ENCODE data around the gene CAMK2A. TPM values are rescaled to one million over a fixed set of nuclear protein-coding genes. Genes with fewer than 3 reads are reported as not detected.
A peak's percentile ranks its signal among the peaks of the same experiment; 100 is the strongest.

CAMK2A gene
- polyA plus RNA-seq, 1 of the 3 experiments (the other 2 are of a cell fraction) = 0.10 TPM

GRCh38 chr5:150265870-150266383 is 23.6 kb downstream of the CAMK2A start:
- Histone ChIP-seq H3K4me3 (ENCODE audit: low read depth in 2 of 2, low read length in 1 of 2) (no peak overlapping the region), H3K27ac (ENCODE audit: low read depth in 2 of 2, low read length in 1 of 2) (no peak overlapping the region), H3K4me2 (no peak overlapping the region), H3F3A (replicated peaks; ENCODE audit: insufficient read depth) (no peaks in the 10 kb centered on the region), H4K20me1 (ENCODE audit: insufficient read depth) (no peaks in the 10 kb centered on the region), H3K4me1 (ENCODE audit: control insufficient read depth in 1 of 2, insufficient read depth in 2 of 2, low read depth in 1 of 2, low read length in 1 of 2) (peaks cover 19 to 34% of the 10 kb centered on the region in 2 experiments; a peak in 3 of 4 replicates), H3K9ac (no peak overlapping the region), H3K9me2 (no peaks in the 10 kb centered on the region), H3K27me3 (ENCODE audit: insufficient read depth) (no peaks in the 10 kb centered on the region), H3K79me2 (ENCODE audit: insufficient read depth) (no peaks in the 10 kb centered on the region), H2AFZ (ENCODE audit: low read depth) (no peak overlapping the region), H3K9me3 (no peaks in the 10 kb centered on the region), H3K36me3 (replicated peaks in 1 of 2; ENCODE audit: control insufficient read depth in 1 of 2, insufficient read depth in 2 of 2, low read length in 1 of 2) (no peaks in the 10 kb centered on the region)
- CTCF ChIA-PET = interaction anchor here (0.6 to 2.1 kb wide), 7 partner anchors 10 to 192 kb away, joined by 3 to 7 read pairs (median 3); no protein-coding TSS in a partner anchor
- WGBS (ENCODE audit: low lambda C conversion rate) = 92% methylated on average over 5 of the region's 6 CpGs
- no peak for DNase-seq
- TF ChIP-seq EZH2phosphoT487 (IDR thresholded peaks at IDR 0.05; ENCODE audit: borderline replicate concordance, low read depth) (no peak), USF2 (IDR thresholded peaks at IDR 0.05; ENCODE audit: borderline replicate concordance, low read depth, low read length) (no peak)
- POLR2A ChIA-PET = no interaction called here

GRCh38 chr5:150264667-150265603 is 24.6 kb downstream of the CAMK2A start:
- Histone ChIP-seq H3K9me2 (no peaks in the 10 kb centered on the region), H3K4me3 (ENCODE audit: low read depth in 2 of 2, low read length in 1 of 2) (no peak overlapping the region), H3K27ac (ENCODE audit: low read depth in 2 of 2, low read length in 1 of 2) (peak overlapping the region in 1 of 2 experiments; percentile 67; a peak in 1 of 4 replicates), H4K20me1 (ENCODE audit: insufficient read depth) (no peaks in the 10 kb centered on the region), H3K36me3 (replicated peaks in 1 of 2; ENCODE audit: control insufficient read depth in 1 of 2, insufficient read depth in 2 of 2, low read length in 1 of 2) (no peaks in the 10 kb centered on the region), H3K79me2 (ENCODE audit: insufficient read depth) (no peaks in the 10 kb centered on the region), H3F3A (replicated peaks; ENCODE audit: insufficient read depth) (no peaks in the 10 kb centered on the region), H3K27me3 (ENCODE audit: insufficient read depth) (no peaks in the 10 kb centered on the region), H3K9me3 (no peaks in the 10 kb centered on the region), H3K4me1 (ENCODE audit: control insufficient read depth in 1 of 2, insufficient read depth in 2 of 2, low read depth in 1 of 2, low read length in 1 of 2) (peaks cover 19 to 32% of the 10 kb centered on the region in 2 experiments; a peak in 3 of 4 replicates), H2AFZ (ENCODE audit: low read depth) (no peak overlapping the region), H3K9ac (no peak overlapping the region; the same call in 1 of the 2 replicates), H3K4me2 (peak overlapping the region; percentile 81; the same call in 1 of the 2 replicates)
- POLR2A ChIA-PET = no interaction called here
- 92% methylated on average over 23 of the region's 23 CpGs for WGBS (ENCODE audit: low lambda C conversion rate)
- CTCF ChIA-PET = interaction anchor here (0.5 to 4.0 kb wide), 4 partner anchors 9 to 191 kb away, joined by 3 to 15 read pairs (median 5); no protein-coding TSS in a partner anchor
- no peak for DNase-seq
- TF ChIP-seq FOXJ3 (CRISPR knock-in tag; IDR thresholded peaks at IDR 0.05) = no peak
- no peak for TF ChIP-seq TCF12 (IDR thresholded peaks at IDR 0.05)
- TF ChIP-seq JUND (IDR thresholded peaks at IDR 0.05) = no peak
- TF ChIP-seq GATA2 (CRISPR knock-in tag; IDR thresholded peaks at IDR 0.05) = no peak
- TF ChIP-seq SIN3A (IDR thresholded peaks at IDR 0.05; ENCODE audit: borderline replicate concordance, low read depth, low read length) = no peak
- TF ChIP-seq USF2 (IDR thresholded peaks at IDR 0.05; ENCODE audit: borderline replicate concordance, low read depth, low read length) = no peak
- TF ChIP-seq POLR2AphosphoS5 (IDR thresholded peaks at IDR 0.05; ENCODE audit: low read depth, low read length) = no peak
- no peak for TF ChIP-seq RFX5 (IDR thresholded peaks at IDR 0.05; ENCODE audit: low read length)
- TF ChIP-seq EZH2phosphoT487 (IDR thresholded peaks at IDR 0.05; ENCODE audit: borderline replicate concordance, low read depth) = no peak
- TF ChIP-seq CHD2 (IDR thresholded peaks at IDR 0.05; ENCODE audit: low read length, partially characterized antibody) = no peak
- no peak for TF ChIP-seq FOSL2 (IDR thresholded peaks at IDR 0.05; ENCODE audit: borderline replicate concordance, low read depth)
- no peak for TF ChIP-seq REST (IDR thresholded peaks at IDR 0.05; ENCODE audit: low read depth, low read length)
- no peak for TF ChIP-seq EP300 (IDR thresholded peaks at IDR 0.05; ENCODE audit: borderline replicate concordance in 1 of 2, low read depth in 1 of 2, low read length in 1 of 2)
- TF ChIP-seq ZBTB33 (IDR thresholded peaks at IDR 0.05; ENCODE audit: borderline replicate concordance, low read depth) = no peak
